KMS-11 (cell line): Measurements from ENCODE around the gene LSP1.

ENCODE experiments used
- H2AFZ ChIP-seq: fragments of 200-600 bp; sonication (generic); 2 replicates; pipeline ENCODE4 v1.6.1; 2016; ENCODE audit warnings: antibody characterized with exemption, mixed run types, low read depth
- H3K27ac ChIP-seq: fragments of 200-600 bp; sonication (generic); 2 replicates; pipeline ENCODE4 v1.6.1; 2016; ENCODE audit warnings: mild to moderate bottlenecking, mixed run types
- H3K27me3 ChIP-seq: fragments of 200-600 bp; sonication (generic); 2 replicates; pipeline ENCODE4 v1.6.1; 2017; ENCODE audit warnings: mild to moderate bottlenecking, low read depth, mixed run types, moderate library complexity; ENCODE audit not compliant: insufficient read depth
- H3K36me3 ChIP-seq: fragments of 200-600 bp; sonication (generic); 2 replicates; pipeline ENCODE4 v1.6.1; 2017; ENCODE audit warnings: mild to moderate bottlenecking, mixed run types; ENCODE audit not compliant: insufficient read depth
- H3K4me1 ChIP-seq: fragments of 200-600 bp; sonication (generic); 2 replicates; pipeline ENCODE4 v1.6.1; 2016; ENCODE audit warnings: mild to moderate bottlenecking, low read depth, mixed run types; ENCODE audit not compliant: poor library complexity, severe bottlenecking
- H3K4me2 ChIP-seq: fragments of 200-600 bp; sonication (generic); 2 replicates; pipeline ENCODE4 v1.7.0; 2016; ENCODE audit warnings: mild to moderate bottlenecking, mixed run types
- H3K4me3 ChIP-seq: fragments of 200-600 bp; sonication (generic); IDR thresholded peaks from 2 replicates; pipeline ENCODE4 v1.6.1; 2017; ENCODE audit warnings: low read depth, low read length, mixed read lengths; ENCODE audit not compliant: insufficient read depth
- H3K79me2 ChIP-seq: fragments of 200-600 bp; sonication (generic); 2 replicates; pipeline ENCODE4 v1.6.1; 2016; ENCODE audit warnings: low read depth, mixed run types; ENCODE audit not compliant: insufficient read depth
- H3K9ac ChIP-seq: fragments of 200-600 bp; sonication (generic); 2 replicates; pipeline ENCODE4 v1.6.1; 2016; ENCODE audit warnings: mild to moderate bottlenecking, mixed run types
- H4K20me1 ChIP-seq: fragments of 200-600 bp; sonication (generic); 2 replicates; pipeline ENCODE4 v1.6.1; 2016; ENCODE audit warnings: mild to moderate bottlenecking, mixed run types; ENCODE audit not compliant: insufficient read depth
- CTCF ChIP-seq: fragments of 200-600 bp; sonication (generic); conservative IDR thresholded peaks from 2 replicates; pipeline ENCODE4 v1.6.1; 2017; ENCODE audit warnings: low read depth, mild to moderate bottlenecking, antibody characterized with exemption, low read length, moderate library complexity, mixed read lengths

Gene LSP1

DNA sequence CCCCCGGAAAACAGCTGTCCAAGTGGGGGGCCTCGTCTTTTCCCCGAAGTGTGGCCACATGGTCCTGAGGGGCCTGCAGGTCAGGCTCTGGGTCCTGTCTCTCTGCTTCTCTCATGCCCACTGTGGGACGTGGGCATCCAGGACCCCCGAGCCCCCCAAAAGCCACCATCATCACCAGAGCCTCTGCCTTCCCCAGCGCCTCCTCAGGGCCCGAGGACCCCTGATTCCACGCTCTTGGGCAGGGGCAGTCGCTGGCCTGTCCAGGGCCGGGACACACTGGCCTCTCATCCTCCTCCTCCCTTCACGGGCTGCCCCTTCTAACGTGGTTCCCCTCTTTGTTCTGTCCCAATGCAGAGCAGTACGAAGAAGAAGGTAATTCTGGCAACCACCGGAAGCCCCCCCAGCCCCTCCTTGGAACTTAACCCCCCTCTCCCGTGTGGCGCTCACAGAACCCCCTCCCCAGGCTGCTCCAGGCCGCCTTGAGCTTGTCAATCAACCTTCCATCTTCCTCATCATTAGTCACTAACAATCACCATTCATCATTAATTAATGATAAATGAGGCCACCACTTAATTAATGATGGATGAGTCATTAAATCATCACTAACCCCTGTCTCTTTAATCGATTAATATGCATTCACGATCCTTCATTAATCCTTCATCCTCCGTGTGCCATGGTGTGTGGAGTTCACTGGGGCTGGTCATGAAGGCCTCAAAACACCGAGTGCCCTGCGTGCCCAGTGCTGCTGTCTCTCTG, 70.5 kb downstream of the LSP1 start:
- Histone ChIP-seq H2AFZ (no peak overlapping the region), H3K27me3 (peaks cover 81% of the 10 kb centered on the region)
- TF ChIP-seq CTCF, result no peak

GRCh38 chr11:1924181-1924580, 71.3 kb downstream of the LSP1 start:
- no peaks in the 10 kb centered on the region for H3K4me1 ChIP-seq
- no peak overlapping the region for H3K4me2 ChIP-seq
- no peaks in the 10 kb centered on the region for H3K36me3 ChIP-seq
- H3K4me3 ChIP-seq, result no peak overlapping the region
- H3K79me2 ChIP-seq, result no peaks in the 10 kb centered on the region
- no peaks in the 10 kb centered on the region for H4K20me1 ChIP-seq
- TF ChIP-seq CTCF, result no peak
- H3K27ac ChIP-seq, result no peak overlapping the region
- H2AFZ ChIP-seq, result no peak overlapping the region
- peaks cover 83% of the 10 kb centered on the region for H3K27me3 ChIP-seq
- no peak overlapping the region for H3K9ac ChIP-seq

More for the DNA sequence above, 70.5 kb downstream of the LSP1 start:
- Histone ChIP-seq H3K4me3 (no peak overlapping the region), H3K36me3 (no peaks in the 10 kb centered on the region), H4K20me1 (no peaks in the 10 kb centered on the region), H3K79me2 (no peaks in the 10 kb centered on the region), H3K9ac (no peak overlapping the region), H3K27ac (no peak overlapping the region), H3K4me1 (no peaks in the 10 kb centered on the region), H3K4me2 (no peak overlapping the region)

- Histone ChIP-seq H3K27ac (no peak overlapping the region), H3K4me2 (no peak overlapping the region), H3K27me3 (peaks cover 84% of the 10 kb centered on the region), H3K4me1 (no peaks in the 10 kb centered on the region), H2AFZ (no peak overlapping the region), H3K4me3 (no peak overlapping the region), H3K9ac (no peak overlapping the region), H4K20me1 (no peaks in the 10 kb centered on the region), H3K79me2 (no peaks in the 10 kb centered on the region), H3K36me3 (no peaks in the 10 kb centered on the region)
- TF ChIP-seq CTCF, result no peak
Measured at GRCh38 chr11:1924646-1925372, 71.9 kb downstream of the LSP1 start.

DNA sequence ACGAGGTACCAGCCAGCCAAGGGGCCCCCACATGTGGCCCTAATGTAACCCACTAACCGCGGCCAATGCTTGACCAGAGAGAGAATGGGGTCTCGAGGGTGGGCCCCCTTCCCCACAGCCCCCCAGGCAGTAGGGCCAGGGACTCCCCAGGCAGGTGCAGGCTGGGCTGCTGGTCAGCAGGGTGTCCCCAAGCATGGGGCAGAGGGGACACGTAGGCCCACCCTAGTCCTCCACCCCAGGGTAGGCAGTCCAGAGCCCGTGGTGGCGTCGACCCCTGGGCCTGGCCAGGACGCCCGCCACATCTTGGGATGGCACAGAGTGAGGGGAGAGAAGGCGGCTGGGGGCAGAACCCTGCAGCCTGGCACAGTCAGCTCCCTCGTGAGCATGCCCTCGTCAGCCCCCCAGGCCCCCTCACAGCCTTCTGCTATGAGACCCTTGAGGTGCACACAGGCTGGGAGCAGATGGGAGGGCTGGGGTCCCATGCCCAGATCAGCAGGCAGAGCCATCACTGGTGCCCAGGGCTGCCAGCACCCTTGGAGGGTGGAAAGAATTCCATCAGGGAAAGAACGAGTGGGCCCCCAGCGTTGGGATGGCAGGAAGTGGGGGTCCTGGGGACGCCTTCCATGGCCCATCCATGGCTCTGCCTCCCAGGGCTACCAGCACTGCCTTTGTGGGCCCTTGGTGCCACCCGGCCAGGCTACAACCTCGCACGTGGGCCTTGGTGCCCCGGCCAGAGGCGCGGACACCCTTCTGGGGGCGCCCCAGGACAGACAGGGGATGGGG, 72.7 kb downstream of the LSP1 start:
- Histone ChIP-seq H3K4me3 (no peak overlapping the region), H2AFZ (no peak overlapping the region), H3K4me1 (no peaks in the 10 kb centered on the region), H3K36me3 (no peaks in the 10 kb centered on the region), H3K27ac (no peak overlapping the region), H3K4me2 (no peak overlapping the region), H4K20me1 (no peaks in the 10 kb centered on the region), H3K9ac (no peak overlapping the region), H3K27me3 (peaks cover 89% of the 10 kb centered on the region), H3K79me2 (no peaks in the 10 kb centered on the region)
- no peak for TF ChIP-seq CTCF
